Measurements from ENCODE around the gene SESN3. TPM values are rescaled to one million over a fixed set of nuclear protein-coding genes. Genes with fewer than 3 reads are reported as not detected.
"Not testable (repeated sequence)": the region's sequence is repeated elsewhere in the genome, so short reads cannot be mapped to it uniquely, and the experiment has no call there.

The SESN3 gene
- total RNA-seq, 6 donors from 2014 or later: 11.5 to 48.8 (median 23.2) TPM

- 80 to 91% methylated on average over 6 of the region's 6 CpGs for WGBS, 2 donors
- H3K36me3 ChIP-seq: no peaks in the 10 kb centered on the region
- ATAC-seq (ENCODE audit: low FRiP score in 2 of 2) (no peak), DNase-seq (no peak)
- no peak for TF ChIP-seq POLR2AphosphoS5 (IDR thresholded peaks at IDR 0.05)
- TF ChIP-seq CTCF (IDR thresholded peaks at IDR 0.05): no peak
- TF ChIP-seq POLR2A (IDR thresholded peaks at IDR 0.05): no peak
- no peak for TF ChIP-seq EP300 (IDR thresholded peaks at IDR 0.05)
- H3K27me3 ChIP-seq: no peaks in the 10 kb centered on the region
- peaks cover 0 to 11% (median 10%) of the 10 kb centered on the region in 4 donors for H3K4me1 ChIP-seq
- H3K27ac ChIP-seq: no peak overlapping the region
- H3K4me3 ChIP-seq: no peak overlapping the region
- no peaks in the 10 kb centered on the region for H3K9me3 ChIP-seq
These were observed 87.8 kb downstream of the SESN3 start for GRCh38 chr11:95143106-95143681.

- no peaks in the 10 kb centered on the region for H3K27me3 ChIP-seq
- H3K4me1 ChIP-seq: peaks cover 0 to 6% (median 3%) of the 10 kb centered on the region in 4 donors
- 74 to 83% methylated on average over 2 of the region's 2 CpGs for WGBS, 2 donors
- H3K27ac ChIP-seq: no peak overlapping the region
- no peaks in the 10 kb centered on the region for H3K36me3 ChIP-seq
- no peak for ATAC-seq (ENCODE audit: low FRiP score in 2 of 2)
- TF ChIP-seq POLR2AphosphoS5 (IDR thresholded peaks at IDR 0.05) (no peak), EP300 (IDR thresholded peaks at IDR 0.05) (no peak), POLR2A (IDR thresholded peaks at IDR 0.05) (no peak)
- H3K4me3 ChIP-seq: no peak overlapping the region
- H3K9me3 ChIP-seq: no peaks in the 10 kb centered on the region
- DNase-seq: no peak
These were observed 88.6 kb downstream of the SESN3 start for GRCh38 chr11:95142431-95142830.

- H3K27ac ChIP-seq: no peak overlapping the region
- H3K4me3 ChIP-seq: no peak overlapping the region
- H3K4me1 ChIP-seq: no peaks in the 10 kb centered on the region
- DNase-seq (no peak), ATAC-seq (ENCODE audit: low FRiP score in 2 of 2) (no peak)
- H3K27me3 ChIP-seq: no peaks in the 10 kb centered on the region
- H3K36me3 ChIP-seq: no peaks in the 10 kb centered on the region
- H3K9me3 ChIP-seq: no peaks in the 10 kb centered on the region
- WGBS, 2 donors: 72 to 73% methylated on average over 4 of the region's 4 CpGs
- no peak for TF ChIP-seq EP300 (IDR thresholded peaks at IDR 0.05)
- no peak for TF ChIP-seq POLR2A (IDR thresholded peaks at IDR 0.05)
- no peak for TF ChIP-seq CTCF (IDR thresholded peaks at IDR 0.05)
- TF ChIP-seq POLR2AphosphoS5 (IDR thresholded peaks at IDR 0.05): no peak
These were observed 90.5 kb downstream of the SESN3 start for GRCh38 chr11:95140397-95141033.

GRCh38 chr11:95138448-95138847 is 92.6 kb downstream of the SESN3 start:
- Histone ChIP-seq H3K27ac (no peak overlapping the region), H3K4me3 (no peak overlapping the region), H3K36me3 (no peaks in the 10 kb centered on the region), H3K4me1 (peaks cover 0 to 7% (median 4%) of the 10 kb centered on the region in 4 donors), H3K27me3 (no peaks in the 10 kb centered on the region), H3K9me3 (no peaks in the 10 kb centered on the region)
- ATAC-seq (ENCODE audit: low FRiP score in 2 of 2) (no peak), DNase-seq (no peak)
- 21 to 24% methylated on average over 2 of the region's 2 CpGs for WGBS, 2 donors
- TF ChIP-seq CTCF (IDR thresholded peaks at IDR 0.05): peak in 2 of 6 experiments; percentile 14 to 20
- TF ChIP-seq POLR2A (IDR thresholded peaks at IDR 0.05): no peak
- no peak for TF ChIP-seq EP300 (IDR thresholded peaks at IDR 0.05)
- no peak for TF ChIP-seq POLR2AphosphoS5 (IDR thresholded peaks at IDR 0.05)

- Histone ChIP-seq H3K27ac (no peak overlapping the region), H3K27me3 (no peaks in the 10 kb centered on the region), H3K36me3 (no peaks in the 10 kb centered on the region), H3K4me1 (peaks cover 0 to 7% (median 4%) of the 10 kb centered on the region in 4 donors), H3K4me3 (no peak overlapping the region), H3K9me3 (no peaks in the 10 kb centered on the region)
- DNase-seq (no peak), ATAC-seq (ENCODE audit: low FRiP score in 2 of 2) (no peak)
- TF ChIP-seq EP300 (IDR thresholded peaks at IDR 0.05): no peak
- no peak for TF ChIP-seq POLR2A (IDR thresholded peaks at IDR 0.05)
- no peak for TF ChIP-seq POLR2AphosphoS5 (IDR thresholded peaks at IDR 0.05)
- no peak for TF ChIP-seq CTCF (IDR thresholded peaks at IDR 0.05)
These were observed 93.7 kb downstream of the SESN3 start for GRCh38 chr11:95137299-95137698.

- ATAC-seq (ENCODE audit: low FRiP score in 2 of 2); H3K36me3 ChIP-seq; H3K4me3 ChIP-seq; H3K4me1 ChIP-seq; H3K27ac ChIP-seq; H3K27me3 ChIP-seq; H3K9me3 ChIP-seq; DNase-seq: not testable (repeated sequence)
- 95 to 98% methylated on average over 4 of the region's 4 CpGs for WGBS, 2 donors
These were observed 94.3 kb downstream of the SESN3 start for GRCh38 chr11:95136747-95137146.
